ENCODE data around the gene CYP24A1. TPM values are rescaled to one million over a fixed set of nuclear protein-coding genes. Genes with fewer than 3 reads are reported as not detected.

Gene CYP24A1
- total and polyA plus RNA-seq, 2 donors (not counting 3 experiments of a cell fraction or from before 2014, with no cell fraction given) = not detected

GRCh38 chr20:54107181-54107580 is 66.6 kb downstream of the CYP24A1 start:
- H3K4me2 ChIP-seq (ENCODE audit: insufficient read depth, low read length) = no peak overlapping the region
- BruUV-seq (replicated peaks) = no TSS peak
- CTCF ChIA-PET = interaction anchor here (0.9 to 5.0 kb wide), 5 partner anchors 8 to 541 kb away, joined by 3 to 57 read pairs (median 7); no protein-coding TSS in a partner anchor
- no peaks in the 10 kb centered on the region for H3K9me3 ChIP-seq (replicated peaks; ENCODE audit: control insufficient read depth, insufficient read depth, low read length)
- DNase-seq (ENCODE audit: low read depth, low spot score) (no peak), FAIRE-seq (no peak)
- H3K27me3 ChIP-seq (ENCODE audit: control insufficient read depth in 2 of 2, insufficient read depth in 2 of 2, low read length in 2 of 2) = peaks cover 0 to 3% of the 10 kb centered on the region in 2 experiments
- H3K9ac ChIP-seq (replicated peaks; ENCODE audit: extremely low read depth, insufficient read depth, low read length) = no peak overlapping the region
- no peaks in the 10 kb centered on the region for H3K4me1 ChIP-seq (ENCODE audit: control insufficient read depth, extremely low read depth, insufficient read depth, low read length)
- no peaks in the 10 kb centered on the region for H3K79me2 ChIP-seq (ENCODE audit: control insufficient read depth, insufficient read depth, low read length)
- H3K36me3 ChIP-seq (ENCODE audit: control insufficient read depth in 2 of 2, extremely low read depth in 1 of 2, insufficient read depth in 2 of 2, low read length in 2 of 2) = no peaks in the 10 kb centered on the region
- H3K9me1 ChIP-seq (replicated peaks; ENCODE audit: control insufficient read depth, extremely low read depth, insufficient read depth, low read length) = no peaks in the 10 kb centered on the region
- H3K27ac ChIP-seq (ENCODE audit: insufficient read depth, low read depth, low read length) = no peak overlapping the region
- POLR2A ChIA-PET = no interaction called here
- no peaks in the 10 kb centered on the region for H4K20me1 ChIP-seq (replicated peaks; ENCODE audit: control insufficient read depth, extremely low read depth, insufficient read depth, low read length)
- intact Hi-C loops (cut with micrococcal nuclease) = no loop called here
- TF ChIP-seq, protein P1, sequence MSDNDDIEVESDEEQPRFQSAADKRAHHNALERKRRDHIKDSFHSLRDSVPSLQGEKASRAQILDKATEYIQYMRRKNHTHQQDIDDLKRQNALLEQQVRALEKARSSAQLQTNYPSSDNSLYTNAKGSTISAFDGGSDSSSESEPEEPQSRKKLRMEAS (IDR thresholded peaks at IDR 0.05; ENCODE audit: insufficient read depth, insufficient read length) = no peak
- TF ChIP-seq EZH2 (IDR thresholded peaks at IDR 0.05; ENCODE audit: borderline replicate concordance, low read depth, low read length, severe bottlenecking) (no peak), CTCF (IDR thresholded peaks at IDR 0.05; ENCODE audit: extremely low read depth in 1 of 2, insufficient read depth in 1 of 2, low read depth in 1 of 2, low read length in 2 of 2) (no peak), POLR2A (IDR thresholded peaks at IDR 0.05; ENCODE audit: low read depth, low read length) (no peak)
- H2AFZ ChIP-seq (ENCODE audit: low read depth, low read length) = no peak overlapping the region
- dilution Hi-C loops (cut with MboI; ENCODE audit: extremely low pct_ligation_motif_present, low sequenced_read_pairs) = no loop called here
- no peak overlapping the region for H3K4me3 ChIP-seq (replicated peaks in 1 of 3; ENCODE audit: insufficient read depth in 1 of 3, low read depth in 1 of 3, low read length in 3 of 3)

DNA sequence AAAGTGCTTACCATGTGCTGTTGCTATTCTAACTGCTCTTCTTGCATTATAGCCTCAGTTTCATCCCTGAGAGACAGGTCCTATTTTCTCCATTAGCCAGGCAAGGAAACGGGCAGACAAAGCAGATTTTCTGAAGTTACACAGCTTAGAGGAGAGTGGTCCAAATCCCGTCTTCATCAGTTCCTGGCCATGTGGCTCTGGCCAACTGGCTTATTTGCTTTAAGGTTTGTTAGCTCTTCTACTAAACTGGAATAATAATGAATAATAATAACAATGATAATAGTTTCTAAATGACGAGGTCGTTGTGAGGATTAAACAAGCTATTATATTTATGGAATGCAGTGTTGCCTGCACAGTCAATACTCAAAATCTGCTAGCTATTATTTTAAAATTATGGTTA is 67.6 kb downstream of the CYP24A1 start:
- POLR2A ChIA-PET = no interaction called here
- H3K27ac ChIP-seq (ENCODE audit: insufficient read depth, low read depth, low read length) = no peak overlapping the region

More for the DNA sequence above, 67.6 kb downstream of the CYP24A1 start:
- DNase-seq (ENCODE audit: low read depth, low spot score) (no peak), FAIRE-seq (no peak)
- intact Hi-C loops (cut with micrococcal nuclease) (no loop called here), dilution Hi-C loops (cut with MboI; ENCODE audit: extremely low pct_ligation_motif_present, low sequenced_read_pairs) (no loop called here)
- Histone ChIP-seq H4K20me1 (replicated peaks; ENCODE audit: control insufficient read depth, extremely low read depth, insufficient read depth, low read length) (no peaks in the 10 kb centered on the region), H3K36me3 (ENCODE audit: control insufficient read depth in 2 of 2, extremely low read depth in 1 of 2, insufficient read depth in 2 of 2, low read length in 2 of 2) (no peaks in the 10 kb centered on the region), H3K9me1 (replicated peaks; ENCODE audit: control insufficient read depth, extremely low read depth, insufficient read depth, low read length) (no peaks in the 10 kb centered on the region), H3K9ac (replicated peaks; ENCODE audit: extremely low read depth, insufficient read depth, low read length) (no peak overlapping the region), H3K79me2 (ENCODE audit: control insufficient read depth, insufficient read depth, low read length) (no peaks in the 10 kb centered on the region), H2AFZ (ENCODE audit: low read depth, low read length) (no peak overlapping the region), H3K4me2 (ENCODE audit: insufficient read depth, low read length) (no peak overlapping the region), H3K4me1 (ENCODE audit: control insufficient read depth, extremely low read depth, insufficient read depth, low read length) (no peaks in the 10 kb centered on the region), H3K27me3 (ENCODE audit: control insufficient read depth in 2 of 2, insufficient read depth in 2 of 2, low read length in 2 of 2) (peaks cover 0 to 3% of the 10 kb centered on the region in 2 experiments), H3K4me3 (replicated peaks in 1 of 3; ENCODE audit: insufficient read depth in 1 of 3, low read depth in 1 of 3, low read length in 3 of 3) (no peak overlapping the region), H3K9me3 (replicated peaks; ENCODE audit: control insufficient read depth, insufficient read depth, low read length) (no peaks in the 10 kb centered on the region)
- CTCF ChIA-PET = interaction anchor here (0.9 to 5.0 kb wide), 9 partner anchors 9 to 546 kb away, joined by 3 to 57 read pairs (median 3); no protein-coding TSS in a partner anchor
- BruUV-seq (replicated peaks) = no TSS peak
- TF ChIP-seq POLR2A (IDR thresholded peaks at IDR 0.05; ENCODE audit: low read depth, low read length) = no peak
- TF ChIP-seq MYC (IDR thresholded peaks at IDR 0.05; ENCODE audit: low read depth, low read length) = no peak
- TF ChIP-seq, protein P1 (IDR thresholded peaks at IDR 0.05; ENCODE audit: insufficient read depth, insufficient read length) = no peak
- no peak for TF ChIP-seq GATA2 (IDR thresholded peaks at IDR 0.05; ENCODE audit: insufficient read depth, insufficient read length, low read depth, low read length)
- TF ChIP-seq POLR2AphosphoS5 (IDR thresholded peaks at IDR 0.05; ENCODE audit: insufficient read depth, low read depth, low read length) = no peak
